HG02610 (cell line): ENCODE data around the gene SLC22A13.
"Not testable (repeated sequence)": the region's sequence is repeated elsewhere in the genome, so short reads cannot be mapped to it uniquely, and the experiment has no call there.

Experiments used
- ATAC-seq: cut with Tn5 transposase; IDR thresholded peaks from one replicate; pipeline ENCODE4 v1.9.1; 2021; ENCODE audit warnings: mild to moderate bottlenecking, moderate library complexity; ENCODE audit not compliant: unreplicated experiment

The SLC22A13 gene

GRCh38 chr3:38297053-38297452, 31.4 kb downstream of the SLC22A13 start:
- ATAC-seq: not testable (repeated sequence)

- ATAC-seq: no peak
These were observed 31.9 kb downstream of the SLC22A13 start for GRCh38 chr3:38297537-38297936.

DNA sequence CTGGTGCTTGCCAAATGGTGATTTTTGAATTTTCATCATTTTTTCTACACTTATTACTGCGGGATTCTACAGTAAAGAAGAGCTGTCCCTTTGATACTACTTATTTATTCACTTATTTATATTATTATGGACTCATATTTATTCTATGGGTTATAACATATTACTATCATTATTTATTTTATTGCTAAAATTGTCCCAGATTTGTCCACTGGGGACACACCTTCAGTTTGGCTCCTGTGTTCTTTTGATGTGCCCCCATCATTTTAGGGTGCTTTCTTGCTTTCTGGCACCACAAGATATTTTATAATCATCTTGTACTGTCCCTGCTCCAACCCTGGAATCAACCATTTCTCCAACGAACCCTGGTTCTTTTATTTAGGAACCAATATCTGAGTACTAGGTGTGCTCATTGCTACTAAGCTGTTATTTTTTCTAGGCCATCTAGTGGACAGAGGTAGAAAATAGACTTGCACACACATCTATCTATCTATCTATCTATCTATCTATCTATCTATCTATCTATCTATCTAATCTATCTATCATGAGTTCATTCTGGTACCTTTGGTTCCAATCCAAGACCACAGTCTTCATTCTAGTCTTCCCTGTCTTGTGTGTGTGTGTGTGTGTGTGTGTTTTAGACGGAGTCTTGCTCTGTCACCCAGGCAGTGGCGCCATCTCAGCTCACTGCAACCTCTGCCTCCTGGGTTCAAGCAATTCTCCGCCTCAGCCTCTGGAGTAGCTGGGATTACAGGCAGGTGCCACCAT, 32.5 kb downstream of the SLC22A13 start:
- no peak for ATAC-seq

DNA sequence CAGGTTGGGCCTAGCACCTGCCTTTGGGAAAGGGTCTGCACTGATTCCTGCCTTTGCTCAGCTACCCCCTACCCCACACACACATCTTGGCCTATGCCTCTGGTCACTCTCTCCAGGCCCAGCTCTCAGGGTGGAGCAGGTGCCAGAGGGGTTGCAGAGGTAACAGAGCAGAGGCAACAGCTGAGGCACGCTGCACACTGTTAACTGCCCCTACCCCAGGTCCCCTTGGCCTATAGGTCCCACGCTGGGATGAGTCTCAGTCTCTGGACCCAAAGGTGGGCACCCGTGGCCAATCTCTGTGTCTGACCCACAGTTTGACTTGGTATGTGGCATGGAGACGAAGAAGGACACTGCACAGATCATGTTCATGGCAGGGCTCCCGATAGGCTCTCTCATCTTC, 41.3 kb downstream of the SLC22A13 start:
- no peak for ATAC-seq

- ATAC-seq: no peak
These were observed 42.0 kb downstream of the SLC22A13 start for GRCh38 chr3:38307599-38307998.

- no peak for ATAC-seq
These were observed 42.8 kb downstream of the SLC22A13 start for GRCh38 chr3:38308456-38308855.

DNA sequence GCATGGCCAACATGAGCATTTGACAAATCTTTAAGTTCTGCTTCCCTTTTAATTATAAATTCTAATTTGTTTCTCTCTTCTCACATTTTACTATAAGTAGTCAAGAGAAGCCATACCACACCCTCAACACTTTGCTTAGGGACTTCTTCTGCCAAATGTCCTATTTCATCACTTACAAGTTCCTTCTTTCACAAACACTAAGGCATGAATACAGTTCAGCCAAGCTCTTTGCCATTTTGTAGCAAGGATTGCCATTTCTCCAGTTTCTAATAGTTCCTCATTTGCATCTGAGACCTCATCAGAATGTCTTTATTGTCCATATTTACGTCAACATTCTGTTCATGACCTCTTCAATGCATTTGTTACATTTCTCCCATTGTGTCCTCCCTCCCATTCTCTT, 45.9 kb downstream of the SLC22A13 start:
- no peak for ATAC-seq

GRCh38 chr3:38311941-38312340, 46.3 kb downstream of the SLC22A13 start:
- no peak for ATAC-seq

DNA sequence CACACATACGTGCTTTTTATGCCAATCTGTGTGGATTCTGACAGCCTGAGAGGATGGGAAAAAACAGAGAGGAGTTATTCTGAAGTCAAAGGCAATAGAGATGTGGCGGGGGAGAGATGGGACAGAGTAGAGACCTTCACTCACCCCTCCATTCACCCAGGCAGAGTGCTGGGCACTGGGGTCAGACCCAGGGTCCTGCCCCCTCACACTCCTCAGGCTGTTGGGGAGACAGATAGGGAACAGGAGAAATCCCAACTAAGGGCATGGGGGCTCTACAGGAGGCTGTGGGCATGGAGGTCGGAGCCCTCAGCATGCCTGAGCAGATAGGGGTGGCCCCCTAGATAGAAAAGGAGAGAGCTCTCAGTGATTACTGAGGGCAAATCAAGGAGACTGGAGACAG, 46.7 kb downstream of the SLC22A13 start:
- ATAC-seq: no peak

GRCh38 chr3:38313263-38313662, 47.7 kb downstream of the SLC22A13 start:
- no peak for ATAC-seq

GRCh38 chr3:38313695-38314094, 48.1 kb downstream of the SLC22A13 start:
- no peak for ATAC-seq

- no peak for ATAC-seq
These were observed 48.6 kb downstream of the SLC22A13 start for GRCh38 chr3:38314112-38314763.

DNA sequence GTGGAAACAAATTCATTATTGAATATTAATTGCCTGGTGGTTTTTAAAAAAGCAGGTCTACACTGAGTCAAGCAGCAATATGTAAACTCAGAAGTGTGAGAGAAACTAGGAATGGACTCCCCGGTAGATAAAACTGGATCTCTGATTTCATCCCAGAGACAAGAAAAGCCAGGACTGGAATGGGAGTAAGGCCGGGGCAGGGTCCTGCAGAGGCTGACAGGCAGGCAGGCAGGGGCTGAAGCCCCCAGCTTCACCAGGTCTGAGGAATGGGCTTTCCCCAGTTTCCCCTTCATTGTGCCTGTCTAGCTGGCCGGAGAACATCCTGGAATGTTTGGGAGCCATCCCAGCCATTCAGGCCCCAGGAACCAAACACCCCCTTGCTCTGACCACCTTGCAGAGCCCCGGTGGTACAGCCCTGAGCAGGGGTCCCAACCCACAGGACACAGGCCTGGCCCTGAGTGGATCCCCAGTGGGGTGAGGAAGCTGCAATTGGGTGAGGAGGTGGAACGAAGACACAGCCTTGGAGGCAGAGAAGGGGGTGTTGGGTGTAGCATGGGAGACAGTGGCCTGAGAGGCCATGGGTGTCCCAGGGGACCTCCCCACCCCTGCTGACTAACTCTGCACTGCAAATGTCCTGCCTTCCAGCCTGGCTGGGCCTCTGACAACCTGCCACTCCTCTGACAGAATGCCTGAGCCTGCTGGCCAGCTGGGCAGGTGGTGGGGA, 49.3 kb downstream of the SLC22A13 start:
- no peak for ATAC-seq

- no peak for ATAC-seq
These were observed 50.0 kb downstream of the SLC22A13 start for GRCh38 chr3:38315488-38316230.

- no peak for ATAC-seq
These were observed 51.0 kb downstream of the SLC22A13 start for GRCh38 chr3:38316356-38317191.

- no peak for ATAC-seq
These were observed 51.7 kb downstream of the SLC22A13 start for GRCh38 chr3:38317192-38317759.

GRCh38 chr3:38318766-38319671, 53.4 kb downstream of the SLC22A13 start:
- no peak for ATAC-seq

- not testable (repeated sequence) for ATAC-seq
These were observed 55.0 kb downstream of the SLC22A13 start for GRCh38 chr3:38320638-38321037.

DNA sequence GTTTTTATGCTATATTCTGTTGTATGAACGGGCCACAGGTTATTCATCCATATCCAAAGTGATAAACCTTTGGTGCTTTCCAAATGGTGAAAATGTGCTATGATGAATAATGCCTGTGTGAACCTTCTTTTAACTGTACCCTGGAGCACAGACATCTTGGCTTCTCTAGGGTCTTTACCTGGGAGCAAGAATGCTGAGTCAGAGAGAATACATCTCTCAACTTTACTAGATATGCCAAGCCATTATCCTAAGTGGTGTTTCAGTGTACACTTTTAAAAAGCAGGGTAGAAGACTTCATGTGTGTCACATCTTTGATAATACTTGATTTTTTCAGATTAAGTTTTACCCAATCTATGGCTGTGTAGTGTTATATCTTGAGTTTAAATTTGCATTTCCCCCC, 57.4 kb downstream of the SLC22A13 start:
- ATAC-seq: no peak
